CMK (cell line): ENCODE results near the gene SLC39A11.
A peak's percentile ranks its signal among the peaks of the same experiment; 100 is the strongest.
"Not testable (repeated sequence)": the region's sequence is repeated elsewhere in the genome, so short reads cannot be mapped to it uniquely, and the experiment has no call there.

Experiments used
- DNase-seq: peaks from one replicate; pipeline ENCODE4 v3.0.0-alpha.2; 2010; ENCODE audit warnings: low read depth

The SLC39A11 gene

GRCh38 chr17:72656130-72656763, 436.2 kb downstream of the SLC39A11 start:
- no peak for DNase-seq

- no peak for DNase-seq
These were observed 437.8 kb downstream of the SLC39A11 start for GRCh38 chr17:72654706-72655105.

GRCh38 chr17:72651988-72652387, 440.5 kb downstream of the SLC39A11 start:
- no peak for DNase-seq

- no peak for DNase-seq
These were observed 443.8 kb downstream of the SLC39A11 start for GRCh38 chr17:72648702-72649101.

GRCh38 chr17:72646176-72646575, 446.3 kb downstream of the SLC39A11 start:
- DNase-seq = no peak

- DNase-seq = no peak
These were observed 448.0 kb downstream of the SLC39A11 start for GRCh38 chr17:72644492-72644891.

GRCh38 chr17:72643575-72644216, 448.8 kb downstream of the SLC39A11 start:
- no peak for DNase-seq

- no peak for DNase-seq
These were observed 449.8 kb downstream of the SLC39A11 start for GRCh38 chr17:72642720-72643119.

GRCh38 chr17:72640415-72641165, 451.9 kb downstream of the SLC39A11 start:
- DNase-seq = no peak

GRCh38 chr17:72639711-72640110, 452.8 kb downstream of the SLC39A11 start:
- no peak for DNase-seq

GRCh38 chr17:72638932-72639331, 453.6 kb downstream of the SLC39A11 start:
- DNase-seq = not testable (repeated sequence)

- no peak for DNase-seq
These were observed 457.4 kb downstream of the SLC39A11 start for GRCh38 chr17:72635034-72635635.

GRCh38 chr17:72634621-72635020, 457.9 kb downstream of the SLC39A11 start:
- no peak for DNase-seq

GRCh38 chr17:72631949-72632684, 460.4 kb downstream of the SLC39A11 start:
- DNase-seq = no peak

- no peak for DNase-seq
These were observed 460.9 kb downstream of the SLC39A11 start for GRCh38 chr17:72631568-72631948.

- no peak for DNase-seq
These were observed 467.8 kb downstream of the SLC39A11 start for GRCh38 chr17:72624652-72625051.

GRCh38 chr17:72624226-72624625, 468.3 kb downstream of the SLC39A11 start:
- DNase-seq = no peak

GRCh38 chr17:72622661-72623433, 469.6 kb downstream of the SLC39A11 start:
- no peak for DNase-seq

- DNase-seq = no peak
These were observed 472.4 kb downstream of the SLC39A11 start for GRCh38 chr17:72619976-72620650.

GRCh38 chr17:72618001-72618509, 474.4 kb downstream of the SLC39A11 start:
- DNase-seq = peak; percentile 52
